ENCODE results near the gene SDHB.

The SDHB gene

DNA sequence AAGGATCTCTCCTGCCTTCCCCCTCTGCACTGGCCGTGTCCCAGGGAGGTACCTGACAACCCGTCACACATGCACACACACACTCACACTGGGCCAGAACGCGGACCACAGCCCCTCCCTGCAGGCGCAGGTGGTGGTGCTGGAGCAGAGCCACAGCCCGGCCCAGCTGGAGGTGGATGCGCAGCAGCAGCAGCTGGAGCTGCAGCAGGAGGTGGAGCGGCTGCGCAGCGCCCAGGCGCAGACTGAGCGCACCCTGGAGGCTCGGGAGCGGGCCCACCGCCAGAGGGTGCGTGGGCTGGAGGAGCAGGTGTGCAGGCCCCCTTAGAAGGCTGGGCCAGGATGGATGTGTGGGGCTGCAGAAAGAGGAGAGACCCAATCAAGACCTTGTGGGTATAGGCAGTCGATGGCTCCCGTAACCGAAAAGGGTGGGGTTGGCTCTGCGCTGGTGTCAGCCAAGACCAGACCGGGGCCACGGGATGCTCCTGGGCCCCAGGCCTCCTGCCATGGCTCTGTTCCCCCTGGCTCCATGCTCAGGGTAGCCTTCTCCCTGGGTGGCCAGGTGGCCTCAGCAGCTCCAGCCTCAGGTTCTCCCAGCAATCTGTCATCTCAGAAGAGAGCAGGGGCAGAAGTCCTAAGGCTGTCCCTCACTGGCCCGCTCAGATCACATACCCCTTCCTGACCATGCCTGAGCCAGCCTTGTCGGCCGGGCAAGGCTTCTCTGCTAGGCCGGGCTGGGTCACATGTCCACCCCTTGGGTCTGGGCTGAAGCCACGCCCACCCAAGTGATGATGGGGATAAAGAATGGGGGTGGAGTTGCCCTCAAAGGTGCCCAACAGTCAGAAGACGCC lies 82.3 kb downstream of the SDHB start:
- TF ChIP-seq, protein P1, sequence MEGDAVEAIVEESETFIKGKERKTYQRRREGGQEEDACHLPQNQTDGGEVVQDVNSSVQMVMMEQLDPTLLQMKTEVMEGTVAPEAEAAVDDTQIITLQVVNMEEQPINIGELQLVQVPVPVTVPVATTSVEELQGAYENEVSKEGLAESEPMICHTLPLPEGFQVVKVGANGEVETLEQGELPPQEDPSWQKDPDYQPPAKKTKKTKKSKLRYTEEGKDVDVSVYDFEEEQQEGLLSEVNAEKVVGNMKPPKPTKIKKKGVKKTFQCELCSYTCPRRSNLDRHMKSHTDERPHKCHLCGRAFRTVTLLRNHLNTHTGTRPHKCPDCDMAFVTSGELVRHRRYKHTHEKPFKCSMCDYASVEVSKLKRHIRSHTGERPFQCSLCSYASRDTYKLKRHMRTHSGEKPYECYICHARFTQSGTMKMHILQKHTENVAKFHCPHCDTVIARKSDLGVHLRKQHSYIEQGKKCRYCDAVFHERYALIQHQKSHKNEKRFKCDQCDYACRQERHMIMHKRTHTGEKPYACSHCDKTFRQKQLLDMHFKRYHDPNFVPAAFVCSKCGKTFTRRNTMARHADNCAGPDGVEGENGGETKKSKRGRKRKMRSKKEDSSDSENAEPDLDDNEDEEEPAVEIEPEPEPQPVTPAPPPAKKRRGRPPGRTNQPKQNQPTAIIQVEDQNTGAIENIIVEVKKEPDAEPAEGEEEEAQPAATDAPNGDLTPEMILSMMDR (IDR thresholded peaks at IDR 0.05; ENCODE audit: control insufficient read depth, insufficient read depth, low read depth, low read length, missing control alignments) = no peak
- no peak overlapping the region for H3K4me3 ChIP-seq (ENCODE audit: control insufficient read depth, low read depth, low read length)
- no peak for DNase-seq (ENCODE audit: low read depth)

DNA sequence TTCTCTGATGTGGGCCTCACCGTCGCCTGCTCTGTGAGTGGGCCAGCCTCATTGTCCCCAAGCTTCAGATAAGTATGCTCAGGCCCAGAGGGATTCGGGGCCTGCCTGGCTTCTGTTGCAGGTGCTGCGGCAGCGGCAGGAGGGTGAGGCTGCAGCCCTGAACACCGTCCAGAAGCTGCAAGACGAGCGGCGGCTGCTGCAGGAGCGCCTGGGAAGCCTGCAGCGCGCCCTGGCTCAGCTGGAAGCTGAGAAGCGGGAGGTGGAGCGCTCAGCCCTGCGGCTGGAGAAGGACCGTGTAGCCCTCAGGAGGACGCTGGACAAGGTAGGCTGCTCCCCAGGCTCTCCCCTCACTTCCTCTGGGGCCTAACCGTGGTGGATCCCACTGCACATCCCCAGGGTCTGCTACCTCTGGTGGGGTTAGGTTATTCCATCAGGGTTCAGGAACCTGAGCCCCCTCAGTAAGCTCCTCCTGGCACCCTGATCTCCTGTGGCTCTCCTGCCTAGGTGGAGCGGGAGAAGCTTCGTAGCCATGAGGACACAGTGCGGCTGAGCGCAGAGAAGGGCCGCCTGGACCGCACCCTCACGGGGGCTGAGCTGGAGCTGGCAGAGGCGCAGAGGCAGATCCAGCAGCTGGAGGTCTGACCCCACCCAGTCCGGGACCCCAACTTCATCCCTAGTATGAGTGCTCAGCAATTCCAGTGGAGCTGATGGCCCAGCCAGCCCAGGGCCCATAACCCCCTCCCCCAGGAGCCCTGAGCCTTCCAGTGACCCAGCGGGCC lies 83.5 kb downstream of the SDHB start:
- TF ChIP-seq, protein P1 (IDR thresholded peaks at IDR 0.05; ENCODE audit: control insufficient read depth, insufficient read depth, low read depth, low read length, missing control alignments) = no peak
- H3K4me3 ChIP-seq (ENCODE audit: control insufficient read depth, low read depth, low read length) = no peak overlapping the region
- no peak for DNase-seq (ENCODE audit: low read depth)

DNA sequence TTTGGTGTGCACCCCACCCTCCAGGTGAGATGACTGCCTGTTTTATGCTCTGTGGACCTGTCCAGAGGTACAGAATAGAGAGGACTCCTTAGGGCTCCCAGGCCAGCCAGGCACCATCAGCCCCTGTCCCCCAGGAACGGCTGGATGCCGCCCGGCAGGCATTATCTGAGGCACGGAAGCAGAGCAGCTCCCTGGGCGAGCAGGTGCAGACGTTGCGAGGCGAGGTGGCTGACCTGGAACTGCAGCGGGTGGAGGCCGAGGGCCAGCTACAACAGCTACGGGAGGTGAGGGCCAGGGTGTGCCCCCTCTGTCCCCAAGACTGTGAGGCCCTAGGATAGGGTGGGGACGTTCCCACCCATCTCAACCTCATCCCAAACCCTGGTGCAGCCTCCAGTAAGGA lies 84.2 kb downstream of the SDHB start:
- no peak for DNase-seq (ENCODE audit: low read depth)
- no peak overlapping the region for H3K4me3 ChIP-seq (ENCODE audit: control insufficient read depth, low read depth, low read length)
- TF ChIP-seq, protein P1 (IDR thresholded peaks at IDR 0.05; ENCODE audit: control insufficient read depth, insufficient read depth, low read depth, low read length, missing control alignments) = no peak

DNA sequence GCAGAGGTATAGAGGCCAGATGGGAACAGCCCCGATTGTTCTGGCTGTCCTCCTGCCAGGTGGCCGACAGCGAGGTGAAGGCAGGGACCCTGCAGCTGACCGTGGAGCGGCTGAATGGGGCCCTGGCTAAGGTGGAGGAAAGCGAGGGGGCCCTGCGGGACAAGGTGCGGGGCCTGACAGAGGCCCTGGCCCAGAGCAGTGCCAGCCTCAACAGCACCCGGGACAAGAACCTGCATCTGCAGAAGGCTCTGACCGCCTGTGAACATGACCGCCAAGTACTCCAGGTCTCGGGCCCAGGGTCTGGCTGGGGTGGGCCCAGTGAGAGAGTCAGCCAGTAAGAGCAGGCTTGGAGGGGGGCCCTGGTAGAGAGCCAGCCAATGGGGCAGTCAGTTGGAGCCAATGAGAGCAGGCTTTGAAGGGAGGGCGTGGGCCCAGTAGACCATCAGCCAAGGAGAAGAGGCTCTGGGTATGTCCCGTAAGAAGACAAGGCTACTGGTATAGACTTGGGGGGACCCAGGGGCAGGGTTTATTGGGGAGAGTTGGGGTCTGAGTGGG lies 84.7 kb downstream of the SDHB start:
- TF ChIP-seq, protein P1 (IDR thresholded peaks at IDR 0.05; ENCODE audit: control insufficient read depth, insufficient read depth, low read depth, low read length, missing control alignments) = no peak
- no peak for DNase-seq (ENCODE audit: low read depth)
- no peak overlapping the region for H3K4me3 ChIP-seq (ENCODE audit: control insufficient read depth, low read depth, low read length)

All from AG09309 (cell line).